GM21737 (cell line): ENCODE data around the gene HCK.

Experiments
- ATAC-seq: cut with Tn5 transposase; IDR thresholded peaks from one replicate; pipeline ENCODE4 v1.9.1; 2021; ENCODE audit warnings: mild to moderate bottlenecking, moderate library complexity; ENCODE audit not compliant: unreplicated experiment

Gene HCK

GRCh38 chr20:32057656-32058184, 5.7 kb downstream of the HCK start:
- ATAC-seq: no peak

DNA sequence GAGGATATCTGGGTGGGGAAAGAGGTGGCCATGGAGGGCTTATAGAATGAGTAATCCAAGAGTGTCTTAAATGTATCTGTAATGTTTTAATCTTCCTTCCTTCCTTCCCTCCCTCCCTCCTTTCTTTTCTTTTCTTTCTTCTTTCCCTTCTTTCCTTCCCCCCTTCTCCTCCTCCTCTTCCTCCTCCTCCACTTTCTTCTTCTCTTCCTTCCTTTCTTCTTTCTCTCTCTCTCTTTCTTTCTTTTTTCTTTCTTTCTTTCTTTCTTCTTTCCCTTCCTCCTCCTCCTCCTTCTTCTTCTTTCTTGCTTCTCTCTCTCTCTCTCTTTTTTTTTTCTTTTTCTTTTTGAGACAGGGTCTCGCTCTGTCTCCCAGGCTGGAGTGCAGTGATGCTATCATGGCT, 7.1 kb downstream of the HCK start:
- ATAC-seq: no peak

DNA sequence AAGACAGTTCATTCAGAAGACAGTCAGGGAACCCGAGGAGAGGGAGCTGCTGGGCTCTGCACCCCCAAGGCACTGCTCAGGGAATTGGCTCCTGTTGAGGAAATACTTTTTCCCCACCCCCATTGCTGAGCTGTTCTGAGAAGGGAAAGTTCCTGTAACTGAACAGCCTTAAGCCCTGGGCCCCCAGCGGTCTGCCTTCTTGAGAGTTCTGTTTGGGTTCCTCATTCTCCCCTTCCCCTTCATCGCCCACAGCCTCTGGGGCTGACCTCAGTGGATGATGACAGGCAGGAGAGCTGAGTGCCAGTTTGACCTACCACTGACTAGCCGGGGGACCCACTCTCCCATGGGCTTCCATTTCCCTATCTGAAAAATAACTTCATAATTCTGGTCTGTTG, 10.7 kb downstream of the HCK start:
- ATAC-seq: no peak

- no peak for ATAC-seq
These were observed 11.7 kb downstream of the HCK start for GRCh38 chr20:32063695-32064094.

DNA sequence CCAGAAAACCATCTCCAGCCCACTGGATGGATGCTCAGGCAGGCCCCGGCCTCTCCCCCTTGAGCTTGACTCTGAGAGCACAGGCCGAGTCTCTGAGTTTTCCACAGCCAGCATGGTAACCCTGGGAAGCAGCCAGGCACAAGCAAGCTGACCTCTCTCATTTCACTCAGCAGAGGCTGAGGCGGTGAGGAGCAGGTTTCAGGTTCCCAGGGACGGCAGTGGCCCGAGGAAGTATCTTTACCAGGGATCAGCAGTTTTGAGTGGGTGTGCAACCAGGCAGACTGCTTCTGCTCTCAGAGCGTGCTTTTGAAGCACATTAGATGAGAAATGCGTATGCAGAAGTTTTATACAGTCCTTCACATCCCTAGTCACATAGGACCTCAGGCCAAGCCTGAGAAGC, 12.6 kb downstream of the HCK start:
- ATAC-seq: no peak

- ATAC-seq: no peak
These were observed 15.3 kb downstream of the HCK start for GRCh38 chr20:32067234-32067821.

DNA sequence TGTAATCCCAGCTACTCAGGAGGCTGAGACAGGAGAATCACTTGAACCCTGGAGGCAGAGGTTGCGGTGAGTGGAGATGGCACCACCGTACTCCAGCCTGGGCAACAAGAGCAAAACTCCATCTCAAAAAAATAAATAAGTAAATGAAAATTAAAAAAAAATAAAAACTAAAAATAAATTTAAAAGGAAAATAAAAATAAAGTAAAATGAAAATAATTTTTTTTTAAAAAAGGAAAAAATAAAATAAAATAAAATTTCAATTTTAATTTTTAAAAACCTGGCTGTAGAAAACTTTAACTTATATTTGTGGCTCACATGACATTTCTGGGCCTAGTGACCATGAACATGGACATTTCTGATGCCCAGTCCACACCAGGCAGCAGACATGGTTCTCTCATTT, 16.1 kb downstream of the HCK start:
- no peak for ATAC-seq

GRCh38 chr20:32069711-32070110, 17.7 kb downstream of the HCK start:
- no peak for ATAC-seq

GRCh38 chr20:32070282-32070681, 18.2 kb downstream of the HCK start:
- no peak for ATAC-seq

GRCh38 chr20:32070690-32071213, 18.7 kb downstream of the HCK start:
- ATAC-seq: no peak

DNA sequence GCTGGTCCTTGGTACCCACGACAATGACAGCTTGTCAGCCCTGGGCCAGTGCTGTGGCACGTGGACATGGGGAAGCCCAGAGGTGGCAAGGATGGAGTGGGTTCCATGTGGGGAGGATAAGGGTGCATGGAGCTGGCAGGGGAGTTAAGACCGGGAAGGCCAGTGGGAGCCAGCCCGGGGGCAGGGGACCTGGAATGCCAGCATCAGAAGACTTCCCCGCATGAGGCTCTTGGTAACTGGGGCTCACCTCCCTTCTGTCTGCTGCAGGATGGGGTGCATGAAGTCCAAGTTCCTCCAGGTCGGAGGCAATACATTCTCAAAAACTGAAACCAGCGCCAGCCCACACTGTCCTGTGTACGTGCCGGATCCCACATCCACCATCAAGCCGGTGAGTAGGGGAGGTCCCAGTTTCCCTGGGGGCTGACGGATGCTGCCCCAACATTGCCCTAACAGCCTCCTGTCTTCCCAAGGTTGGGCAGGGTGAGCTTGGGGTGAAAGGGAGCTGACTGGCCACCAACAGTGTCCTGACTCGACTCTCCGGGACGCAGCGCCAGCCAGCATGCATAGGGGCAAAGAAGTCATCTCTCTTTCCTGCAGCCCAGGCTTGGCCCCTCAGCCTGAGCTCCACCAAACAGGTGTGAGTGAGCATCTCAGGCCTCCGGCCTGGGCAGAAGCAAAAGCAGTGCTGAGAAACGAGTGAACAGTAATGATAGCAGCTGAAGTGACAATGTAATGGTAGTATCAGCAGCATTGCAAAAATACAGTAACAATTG, 19.5 kb downstream of the HCK start:
- no peak for ATAC-seq

DNA sequence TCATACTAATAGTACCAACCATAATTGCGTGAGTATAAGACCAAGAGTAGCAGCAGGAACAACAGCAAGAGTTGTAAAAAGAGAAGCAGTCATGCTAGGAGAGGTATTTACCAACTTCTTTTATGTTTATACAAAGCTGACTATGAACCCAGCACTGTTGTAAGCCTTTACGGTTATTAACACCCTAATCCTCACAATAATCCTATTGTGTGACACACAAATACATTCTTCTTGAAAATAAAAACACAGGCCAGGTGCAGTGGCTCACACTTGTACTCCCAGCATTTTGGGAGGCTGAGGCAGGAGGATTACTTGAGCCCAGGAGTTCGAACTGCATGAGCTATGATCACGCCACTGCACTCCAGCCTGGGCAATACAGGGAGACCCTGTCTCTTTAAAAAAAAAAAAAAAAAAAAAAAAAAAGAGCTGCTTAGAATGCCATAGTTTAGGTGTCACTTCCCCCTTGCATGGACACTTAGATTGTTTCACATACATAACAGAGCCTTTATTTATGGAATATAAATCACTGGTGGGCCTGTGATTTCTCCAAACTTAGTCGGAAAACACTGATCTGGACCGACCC, 20.2 kb downstream of the HCK start:
- no peak for ATAC-seq

- no peak for ATAC-seq
These were observed 23.5 kb downstream of the HCK start for GRCh38 chr20:32075534-32075933.

DNA sequence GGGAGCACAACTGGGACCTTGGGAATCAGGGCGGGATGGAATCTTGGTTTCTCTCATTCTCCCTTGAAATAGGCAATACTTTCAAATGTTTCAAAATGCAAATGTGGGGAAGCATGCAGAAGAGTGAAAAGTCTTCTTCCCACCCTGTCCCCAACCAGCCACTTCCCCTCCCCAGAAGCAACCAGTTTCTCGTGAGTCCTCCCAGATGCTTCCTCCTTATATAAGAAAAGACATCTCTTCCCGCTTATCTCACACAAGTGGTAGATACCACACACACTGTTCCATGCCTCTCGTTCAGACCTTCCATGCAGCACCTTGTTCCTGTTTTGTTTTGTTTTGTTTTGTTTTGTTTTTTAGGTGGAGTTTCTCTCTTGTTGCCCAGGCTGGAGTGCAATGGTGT, 25.1 kb downstream of the HCK start:
- ATAC-seq: no peak

DNA sequence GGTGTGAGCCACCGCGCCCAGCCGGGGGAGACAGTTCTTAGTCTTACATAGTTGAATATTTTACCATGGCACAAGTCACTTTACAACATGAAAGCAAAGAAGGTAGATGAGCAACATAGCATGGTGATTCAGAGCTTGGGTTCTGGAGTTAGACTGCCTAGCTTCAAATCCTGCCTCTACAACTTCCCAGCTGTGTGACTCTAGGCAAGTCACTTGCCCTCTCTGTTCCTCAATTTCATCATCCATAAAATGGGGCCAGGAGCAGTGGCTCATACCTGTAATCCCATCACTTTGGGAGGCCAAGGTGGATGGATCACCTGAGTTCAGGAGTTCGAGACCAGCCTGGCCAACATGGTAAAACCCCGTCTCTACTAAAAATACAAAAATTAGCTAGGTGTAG, 26.3 kb downstream of the HCK start:
- no peak for ATAC-seq

DNA sequence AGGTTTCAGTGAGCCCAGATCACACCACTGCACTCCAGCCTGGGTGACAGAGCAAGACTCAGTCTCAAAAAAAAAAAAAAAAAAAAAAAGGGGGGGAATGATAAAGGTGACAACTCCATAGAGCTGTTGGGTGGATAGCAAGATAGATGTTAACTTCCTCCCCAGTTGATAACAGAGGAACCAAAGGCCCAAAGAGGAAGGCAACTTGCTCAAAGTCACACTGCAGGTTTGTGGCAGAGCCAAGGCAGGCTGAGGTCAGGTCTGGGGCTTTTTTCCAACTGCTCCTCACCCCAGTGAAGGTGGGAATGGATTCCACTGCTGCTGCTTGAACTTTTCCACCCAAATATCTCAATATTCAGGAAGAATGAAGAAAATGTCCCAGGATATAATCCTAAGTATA, 26.7 kb downstream of the HCK start:
- ATAC-seq: no peak

DNA sequence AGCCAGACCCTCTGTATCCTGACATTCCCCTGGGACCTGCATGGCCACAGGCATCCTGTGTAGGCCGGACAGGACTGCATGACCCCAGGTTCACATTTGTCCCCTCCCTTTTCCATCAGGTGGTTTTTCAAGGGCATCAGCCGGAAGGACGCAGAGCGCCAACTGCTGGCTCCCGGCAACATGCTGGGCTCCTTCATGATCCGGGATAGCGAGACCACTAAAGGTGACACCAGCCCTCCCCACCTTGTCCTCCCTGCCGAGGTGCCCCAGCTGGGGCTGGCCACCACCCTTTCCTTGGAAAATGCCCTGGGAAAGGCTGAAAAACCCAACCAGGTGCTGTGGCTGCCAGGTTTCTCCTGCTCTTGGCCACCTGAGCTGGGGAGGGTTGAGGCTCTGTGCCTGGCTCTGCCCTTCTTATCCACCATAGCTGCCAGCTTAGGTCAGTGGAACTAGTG, 27.6 kb downstream of the HCK start:
- no peak for ATAC-seq

- ATAC-seq: no peak
These were observed 28.7 kb downstream of the HCK start for GRCh38 chr20:32080783-32081182.

- no peak for ATAC-seq
These were observed 31.4 kb downstream of the HCK start for GRCh38 chr20:32083469-32083868.

GRCh38 chr20:32087070-32087469, 35.0 kb downstream of the HCK start:
- ATAC-seq: no peak

GRCh38 chr20:32088759-32089158, 36.7 kb downstream of the HCK start:
- no peak for ATAC-seq
